ELR (cell line): ENCODE results near the gene ZFP30.
A peak's percentile ranks its signal among the peaks of the same experiment; 100 is the strongest.
"Not testable (repeated sequence)": the region's sequence is repeated elsewhere in the genome, so short reads cannot be mapped to it uniquely, and the experiment has no call there.

Source experiments
- DNase-seq: peaks from one replicate; pipeline ENCODE4 v3.0.0-alpha.2; 2015; ENCODE audit warnings: low read depth

The ZFP30 gene

DNA sequence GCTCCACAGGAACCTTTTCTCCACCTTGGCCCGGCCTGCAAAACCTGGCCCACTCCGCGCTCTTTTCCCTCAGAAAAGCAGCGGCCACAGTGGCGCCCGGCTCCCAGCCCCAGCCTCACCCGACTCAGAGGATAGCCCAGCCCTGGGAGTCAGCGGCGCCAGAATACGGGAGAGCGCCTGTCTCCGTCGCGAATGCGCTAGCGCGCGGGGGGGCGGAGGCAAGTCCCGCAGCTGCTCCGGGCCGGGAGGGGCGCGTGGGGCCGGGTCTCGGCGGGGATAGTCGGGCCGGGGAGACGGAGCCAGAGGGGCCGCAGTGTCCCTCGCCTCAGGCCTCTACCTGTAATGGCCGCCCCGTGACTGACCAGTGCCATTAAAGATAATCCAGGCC is at the start of gene ZFP30:
Gene ZFP30 (minus strand): TSS at position 165 of the 388 bp plus-strand sequence. CDS start 7,643 bp downstream, outside the sequence.
- DNase-seq = peak; percentile 89

DNA sequence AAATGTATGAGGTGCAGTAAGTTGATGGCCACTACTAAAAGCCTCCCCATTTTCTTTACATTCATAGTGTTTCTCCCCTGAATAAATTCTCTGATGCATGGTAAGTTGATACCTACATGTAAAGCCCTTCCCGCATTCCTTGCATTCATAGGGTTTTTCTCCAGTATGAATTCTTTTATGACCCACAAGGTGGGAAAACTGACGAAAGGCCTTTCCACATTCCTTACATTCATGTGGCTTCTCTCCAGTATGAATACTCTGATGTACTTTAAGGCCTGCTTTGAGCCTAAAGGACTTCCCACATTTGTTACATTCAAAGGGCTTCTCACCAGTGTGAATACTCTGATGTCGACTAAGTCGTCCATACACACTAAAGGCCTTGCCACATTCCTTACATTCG is 43.8 kb upstream of the ZFP30 start:
- peak; percentile 15 for DNase-seq

GRCh38 chr19:37698216-37698615 is 43.0 kb upstream of the ZFP30 start:
- DNase-seq = peak; percentile 8

- DNase-seq = no peak
These were observed 40.1 kb upstream of the ZFP30 start for GRCh38 chr19:37695144-37695899.

DNA sequence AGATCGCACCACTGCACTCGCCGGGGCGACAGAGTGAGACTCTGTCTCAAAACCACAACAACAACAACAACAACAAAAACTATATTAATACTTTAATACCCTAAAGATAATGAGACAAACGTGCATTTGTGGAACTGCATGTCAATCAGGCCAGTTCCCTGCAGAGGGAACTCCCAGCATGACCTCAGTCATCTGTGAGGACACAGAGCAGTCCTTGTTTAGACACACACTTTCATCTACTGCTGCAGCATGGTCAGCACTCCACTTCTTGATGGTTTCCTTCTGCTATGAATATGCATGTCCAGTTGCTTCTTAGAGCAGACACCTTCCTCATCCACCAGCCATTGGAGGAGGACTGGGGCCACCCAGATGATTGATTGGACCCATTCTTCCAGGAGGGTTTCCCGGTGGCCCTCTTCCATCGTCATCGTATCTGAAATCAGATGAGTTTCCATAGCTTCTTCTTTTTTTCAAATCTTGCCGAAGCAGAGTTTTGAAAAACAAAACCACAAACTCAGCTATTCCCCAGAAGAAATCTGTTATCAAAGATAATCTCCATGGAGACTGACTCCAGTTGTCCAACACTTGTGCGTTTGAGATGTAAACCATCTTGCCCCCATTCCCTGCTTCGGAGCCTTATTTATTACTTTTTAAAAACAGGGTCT is 37.8 kb upstream of the ZFP30 start:
- no peak for DNase-seq

- DNase-seq = peak; percentile 42
These were observed 36.7 kb upstream of the ZFP30 start for GRCh38 chr19:37691881-37692504.

DNA sequence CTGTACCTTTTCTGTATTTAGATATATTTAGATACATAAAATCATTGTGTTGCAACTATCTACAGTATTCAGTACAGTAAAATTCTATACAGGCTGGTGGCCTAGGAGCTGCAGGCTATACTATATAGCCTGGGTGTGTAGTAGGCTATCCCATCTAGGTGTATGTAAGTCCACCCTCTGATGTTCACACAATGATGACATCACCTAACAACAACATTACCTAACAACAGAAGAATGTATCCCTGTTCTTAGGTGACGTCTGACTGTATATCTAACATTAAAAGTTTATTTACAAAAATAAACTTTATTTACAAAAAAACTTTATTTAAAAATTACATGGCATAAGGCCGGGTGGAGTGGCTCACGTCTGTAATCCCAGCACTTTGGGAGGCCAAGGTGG is 28.3 kb upstream of the ZFP30 start:
- DNase-seq = no peak

DNA sequence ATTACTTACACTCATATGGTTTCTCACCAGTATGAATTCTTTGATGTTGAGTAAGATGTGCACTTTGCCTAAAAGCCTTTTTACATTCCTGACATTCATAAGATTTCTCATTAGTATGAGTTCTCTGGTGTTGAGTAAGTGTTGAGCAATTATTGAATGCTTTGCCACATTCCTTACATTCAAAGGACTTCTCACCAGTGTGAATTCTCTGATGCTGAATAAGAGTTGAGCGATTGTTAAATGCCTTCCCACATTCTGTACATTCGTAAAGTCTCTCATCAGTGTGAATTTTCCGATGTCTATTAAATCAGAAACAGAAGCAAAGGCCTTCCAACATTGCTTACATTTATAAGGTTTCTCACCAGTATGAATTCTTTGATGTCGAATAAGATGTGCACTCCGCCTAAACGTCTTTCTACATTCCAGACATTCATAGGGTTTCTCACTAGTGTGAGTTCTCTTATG is 14.2 kb upstream of the ZFP30 start:
- peak; percentile 5 for DNase-seq

DNA sequence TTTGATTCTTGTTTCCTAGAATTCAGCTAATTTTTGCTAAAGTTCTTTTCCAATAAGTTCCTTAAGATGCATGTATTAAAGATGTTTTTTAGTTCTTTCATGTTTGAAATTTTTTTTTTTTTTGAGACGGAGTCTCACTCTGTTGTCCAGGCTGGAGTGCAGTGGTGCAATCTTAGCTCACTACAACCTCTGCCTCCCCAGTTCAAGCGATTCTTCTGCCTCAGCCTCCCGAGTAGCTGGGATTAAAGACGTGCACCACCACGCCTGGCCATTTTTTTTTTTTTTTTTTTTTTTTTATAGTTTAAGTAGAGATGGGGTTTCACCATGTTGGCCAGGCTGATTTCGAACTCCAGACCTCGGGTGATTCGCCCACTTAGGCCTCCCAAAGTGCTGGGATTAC is 1.9 kb upstream of the ZFP30 start:
- DNase-seq = not testable (repeated sequence)

DNA sequence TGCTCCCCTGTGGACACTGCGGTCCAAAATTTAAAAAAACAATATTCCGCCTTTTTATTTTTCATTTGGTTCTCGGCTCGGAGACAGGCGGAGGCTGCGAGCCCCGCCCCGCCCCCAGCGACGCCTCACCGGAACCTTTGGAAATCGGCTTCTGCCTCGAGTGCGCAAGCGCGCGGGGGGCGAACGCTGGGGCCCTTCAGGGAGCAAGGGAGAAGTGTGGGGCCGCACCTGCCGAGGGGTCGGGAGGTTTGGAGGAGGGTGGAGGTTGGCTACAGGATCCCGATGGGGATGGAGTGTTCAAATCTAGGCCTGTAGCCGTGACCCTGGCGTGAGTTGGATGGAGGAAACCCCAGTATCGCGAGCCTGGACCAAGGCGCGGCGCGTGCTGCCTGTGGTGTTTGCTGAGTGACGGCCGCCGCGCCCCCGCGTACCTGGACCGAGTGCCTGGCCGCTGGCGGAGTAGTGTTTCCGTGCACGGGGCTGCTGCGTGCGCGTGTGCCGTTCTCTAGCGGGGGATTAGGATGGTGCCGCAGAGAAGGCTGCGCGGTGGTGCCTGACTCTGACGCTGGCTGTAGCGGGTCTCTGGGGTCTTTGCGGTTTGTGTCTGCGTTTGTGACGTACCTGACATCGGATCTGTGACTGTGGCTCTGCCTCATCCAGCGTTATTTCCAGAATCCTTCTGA is 565 bp upstream of the ZFP30 start:
- DNase-seq = peak; percentile 84

DNA sequence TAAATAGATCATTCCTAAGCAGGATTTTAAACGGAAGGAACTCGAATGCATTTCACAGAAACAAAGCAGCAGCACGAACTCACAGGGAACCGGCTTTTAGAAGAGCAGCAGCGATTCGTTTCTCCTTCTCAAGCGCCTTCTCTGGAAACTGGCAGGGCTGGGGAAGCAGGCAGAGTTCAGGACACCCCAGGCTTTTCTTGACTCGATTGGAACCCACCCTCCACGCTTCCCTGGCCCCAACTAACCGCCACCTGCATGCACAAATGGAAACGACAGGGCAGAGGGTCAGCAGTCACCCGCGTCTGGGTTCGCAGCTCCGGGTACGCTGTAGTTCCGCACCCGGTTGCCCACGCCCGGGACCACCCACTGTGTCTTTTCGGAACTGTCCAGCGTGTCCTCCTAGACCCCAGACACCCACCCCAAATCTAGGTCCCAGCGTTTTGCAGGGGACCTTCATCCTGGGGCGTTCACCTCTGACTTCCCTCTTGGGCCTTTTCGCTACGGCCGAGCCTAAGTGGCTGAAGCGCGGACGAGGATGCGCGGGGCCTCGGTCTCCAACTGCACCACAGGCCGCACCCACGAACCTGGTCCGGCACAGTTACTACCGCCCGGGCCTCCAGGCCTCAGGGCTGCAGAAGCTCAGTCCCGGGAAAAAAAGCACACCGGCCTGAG is 500 bp downstream of the ZFP30 start:
- peak; percentile 58 for DNase-seq

DNA sequence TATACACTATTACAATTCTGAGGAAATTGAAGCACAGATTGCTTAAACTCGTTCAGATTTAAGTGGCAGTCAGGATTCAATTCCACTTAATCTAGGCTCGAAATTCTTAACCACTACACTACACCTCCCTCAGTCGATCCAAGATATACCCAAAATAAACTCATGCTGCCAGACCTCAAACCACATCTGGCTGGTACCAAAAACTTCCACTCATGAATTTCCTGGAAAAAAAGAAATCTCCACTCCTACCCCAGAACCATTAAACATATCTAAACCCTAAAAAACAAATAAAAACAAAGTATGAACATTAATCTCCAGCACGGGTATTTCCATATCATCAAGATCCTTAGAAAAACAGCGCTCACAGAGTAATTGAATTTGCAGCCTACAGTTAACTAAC is 1.1 kb downstream of the ZFP30 start:
- DNase-seq = peak; percentile 3

DNA sequence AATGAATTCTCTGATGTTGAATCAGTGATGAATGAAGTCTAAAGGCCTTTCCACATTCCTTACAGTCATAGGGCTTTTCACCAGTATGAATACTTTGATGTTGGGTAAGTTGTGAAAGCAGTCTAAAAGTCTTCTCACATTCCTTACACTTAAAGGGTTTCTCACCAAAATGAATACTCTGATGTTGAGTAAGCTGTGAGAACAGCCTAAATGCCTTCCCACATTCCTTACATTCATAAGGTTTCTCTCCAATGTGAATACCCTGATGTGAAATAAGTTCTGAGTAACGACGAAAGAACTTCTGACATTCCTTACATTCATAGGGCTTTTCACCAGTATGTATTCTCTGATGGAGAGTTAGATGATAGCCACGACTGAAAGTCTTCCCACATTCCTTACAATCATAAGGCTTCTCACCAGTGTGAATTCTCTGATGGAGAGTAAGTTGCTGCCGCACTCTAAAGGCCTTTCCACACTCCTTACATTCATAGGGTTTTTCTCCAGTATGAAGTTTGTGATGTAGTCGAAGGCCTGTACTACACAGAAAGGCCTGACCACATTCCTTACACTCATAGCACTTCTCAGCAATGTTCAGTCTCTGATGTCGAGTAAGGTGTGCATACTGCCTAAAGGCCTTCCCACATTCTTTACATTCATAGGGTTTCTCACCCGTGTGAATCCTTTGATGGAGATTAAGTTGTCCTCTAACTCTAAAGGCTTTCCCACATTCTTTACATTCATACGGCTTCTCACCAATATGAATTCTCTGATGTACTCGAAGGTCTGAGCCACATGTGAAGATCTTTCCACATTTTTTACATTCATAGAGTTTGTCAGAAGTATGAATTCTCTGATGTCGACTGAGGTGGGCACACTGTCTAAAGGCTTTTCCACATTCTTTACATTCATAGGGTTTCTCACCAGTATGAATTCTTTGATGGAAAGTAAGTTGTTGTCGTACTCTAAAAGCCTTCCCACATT is 19.9 kb downstream of the ZFP30 start:
- DNase-seq = peak; percentile 4

- DNase-seq = peak; percentile 65
These were observed 60.3 kb downstream of the ZFP30 start for GRCh38 chr19:37594982-37595382.

- peak; percentile 92 for DNase-seq
These were observed 60.8 kb downstream of the ZFP30 start, which contains the start of the genes ZNF540 and ZNF571 for GRCh38 chr19:37594304-37594981. TSS of gene ZNF540 (plus strand) at chr19:37594876. CDS start at chr19:37598448, 3,572 bp downstream. TSS of gene ZNF571 (minus strand) at chr19:37594792. CDS start at chr19:37586676, 8,116 bp downstream.

DNA sequence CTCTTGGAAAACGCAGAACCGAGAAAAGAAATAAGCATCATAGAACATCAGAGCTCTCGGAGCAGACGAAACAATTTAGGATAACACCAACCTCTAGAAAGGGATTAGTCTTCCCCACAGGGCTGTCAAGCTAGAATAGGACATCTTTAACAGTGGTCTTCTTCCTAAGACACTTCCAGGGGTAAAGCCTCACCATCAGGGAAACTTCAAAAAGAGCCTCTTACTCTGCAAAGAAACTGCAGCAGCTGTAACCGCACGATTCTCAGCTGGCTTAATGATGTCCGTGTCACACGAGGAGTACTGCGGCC is 61.3 kb downstream of the ZFP30 start:
- no peak for DNase-seq

DNA sequence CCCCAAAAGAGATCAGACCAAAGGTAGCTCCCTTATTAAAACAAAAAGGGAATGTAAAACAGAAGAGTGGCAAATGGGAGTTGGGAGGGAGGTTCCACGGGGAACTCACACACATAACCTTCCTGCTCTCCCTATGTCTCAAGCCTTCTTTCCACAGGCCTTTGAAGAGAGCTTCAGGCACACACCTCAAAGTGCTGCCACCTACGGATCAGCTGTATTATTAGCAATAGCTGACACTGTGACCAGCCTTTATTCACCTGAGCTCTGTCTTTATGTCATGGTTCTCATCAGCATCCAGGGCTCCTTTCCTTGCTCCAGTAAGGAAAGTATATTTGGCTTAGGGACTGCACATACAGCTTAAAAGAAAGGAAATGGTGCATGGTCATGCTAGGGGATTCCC is 71.9 kb downstream of the ZFP30 start:
- no peak for DNase-seq

DNA sequence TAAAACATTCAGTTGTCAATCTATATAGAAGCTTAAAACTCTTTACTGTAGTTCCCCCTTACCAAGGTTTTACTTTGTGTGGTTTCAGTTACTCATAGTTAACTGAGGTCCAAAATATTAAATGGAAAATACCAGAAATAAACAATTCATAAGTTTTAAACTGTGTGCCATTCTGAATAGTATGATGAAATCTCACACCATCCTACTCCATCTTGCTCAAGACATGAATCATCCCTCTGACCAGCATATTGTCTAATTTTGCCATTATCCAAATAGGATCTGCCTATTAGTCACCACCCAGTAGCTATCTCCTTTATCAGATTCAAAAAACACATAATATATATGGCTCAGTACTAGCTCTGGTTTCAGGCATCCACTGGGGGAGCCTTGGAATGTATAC is 83.1 kb downstream of the ZFP30 start:
- peak; percentile 52 for DNase-seq

GRCh38 chr19:37565370-37565669 is 89.9 kb downstream of the ZFP30 start:
- DNase-seq = no peak
